Activated effector memory CD4-positive, alpha-beta T cell treated with Interleukin-2 at 50 U/mL for 16 hours (primary cell): ENCODE data around the gene HBQ1.
A peak's percentile ranks its signal among the peaks of the same experiment; 100 is the strongest.
"Not testable (repeated sequence)": the region's sequence is repeated elsewhere in the genome, so short reads cannot be mapped to it uniquely, and the experiment has no call there.

Experiments
- DNase-seq: peaks from one replicate; pipeline ENCODE4 v3.0.0-alpha.2; 2020

HBQ1 gene

GRCh38 chr16:211631-212180 is 31.4 kb downstream of the HBQ1 start:
- not testable (repeated sequence) for DNase-seq

- no peak for DNase-seq
Measured at GRCh38 chr16:212999-213398, 32.7 kb downstream of the HBQ1 start.

GRCh38 chr16:220021-220420 is 39.8 kb downstream of the HBQ1 start:
- DNase-seq: no peak

GRCh38 chr16:228151-228851 is 48.0 kb downstream of the HBQ1 start:
- DNase-seq: no peak

- DNase-seq: peak; percentile 78
Measured at GRCh38 chr16:228852-229730, 48.8 kb downstream of the HBQ1 start, which contains the start of gene LUC7L. LUC7L (minus strand) TSS chr16:229449; CDS start chr16:229339, 110 bp downstream.

- no peak for DNase-seq
Measured at GRCh38 chr16:229731-230281, 49.5 kb downstream of the HBQ1 start.

- not testable (repeated sequence) for DNase-seq
Measured at GRCh38 chr16:230351-230750, 50.1 kb downstream of the HBQ1 start.
